ENCODE results near the gene ELOA.

GRCh38 chr1:23732363-23733224 lies 10.7 kb upstream of the ELOA start:
- TF ChIP-seq POLR2A (IDR thresholded peaks at IDR 0.05) (no peak), CTCF (IDR thresholded peaks at IDR 0.05) (no peak)

All from vagina (tissue), 2 donors.